Esophagus muscularis mucosa (tissue), 4 donors: ENCODE measurements around the gene TBPL1.

Experiments used
- EP300 ChIP-seq: sonication (generic); formaldehyde crosslinking; IDR thresholded peaks from one replicate; pipeline ENCODE4 v1.6.1; 2017; ENCODE audit warnings: antibody characterized with exemption
- POLR2A ChIP-seq: fragments of 450-650 bp; IDR thresholded peaks from one replicate; pipeline ENCODE4 v1.6.1; 2017; ENCODE audit warnings: antibody characterized with exemption, moderate library complexity, mild to moderate bottlenecking, low read depth
- POLR2AphosphoS5 ChIP-seq, 2 donors: sonication (generic); formaldehyde crosslinking; IDR thresholded peaks; one replicate each; pipeline ENCODE4 v1.6.1; 2017; ENCODE audit warnings: antibody characterized with exemption in 2 of 2
- TF ChIP-seq, protein P1 (sequence below), 3 experiments: fragments of 200-600 bp in 2 of 3; fragments of 450-650 bp in 1 of 3; sonication (generic) in 2 of 3; IDR thresholded peaks; one replicate each; pipeline ENCODE4 v1.5.1; 2017 to 2019; ENCODE audit warnings: antibody characterized with exemption in 3 of 3, mild to moderate bottlenecking in 2 of 3, moderate library complexity in 1 of 3

DNA sequence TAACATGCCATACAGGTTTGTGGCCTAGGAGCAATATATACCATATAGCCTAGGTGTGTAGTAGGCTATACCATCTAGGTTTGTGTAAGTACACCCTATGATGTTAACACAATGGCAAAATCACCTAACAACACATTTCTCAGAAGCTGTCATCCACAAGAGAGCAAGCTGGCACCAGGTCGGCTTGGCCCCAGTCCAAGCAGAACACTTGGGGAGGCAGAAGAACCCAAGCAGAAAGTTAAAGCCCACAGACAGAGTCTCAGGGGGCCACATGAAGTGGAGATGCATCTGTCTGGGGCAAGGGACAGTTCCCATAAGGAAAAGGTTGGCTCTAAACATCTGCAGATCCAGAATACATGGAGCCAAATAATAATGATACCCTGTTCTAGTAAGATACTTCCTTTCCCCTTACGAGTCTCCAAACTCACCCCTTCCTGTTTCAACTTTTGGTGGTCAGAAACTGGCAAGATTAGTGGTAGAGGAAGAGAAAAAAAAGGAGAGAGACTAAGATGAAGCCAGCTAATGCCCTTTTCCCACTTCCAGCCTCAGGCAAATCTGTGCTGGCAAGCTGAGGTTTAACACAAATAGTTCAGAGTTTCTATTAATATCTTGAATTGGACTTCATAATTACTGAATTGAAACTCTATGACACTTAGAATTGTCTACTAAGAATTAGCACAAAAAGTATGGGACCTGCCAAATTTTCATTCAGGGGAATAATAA, 34.7 kb upstream of the TBPL1 start:
- no peak for TF ChIP-seq POLR2AphosphoS5 (IDR thresholded peaks at IDR 0.05)
- TF ChIP-seq, protein P1, sequence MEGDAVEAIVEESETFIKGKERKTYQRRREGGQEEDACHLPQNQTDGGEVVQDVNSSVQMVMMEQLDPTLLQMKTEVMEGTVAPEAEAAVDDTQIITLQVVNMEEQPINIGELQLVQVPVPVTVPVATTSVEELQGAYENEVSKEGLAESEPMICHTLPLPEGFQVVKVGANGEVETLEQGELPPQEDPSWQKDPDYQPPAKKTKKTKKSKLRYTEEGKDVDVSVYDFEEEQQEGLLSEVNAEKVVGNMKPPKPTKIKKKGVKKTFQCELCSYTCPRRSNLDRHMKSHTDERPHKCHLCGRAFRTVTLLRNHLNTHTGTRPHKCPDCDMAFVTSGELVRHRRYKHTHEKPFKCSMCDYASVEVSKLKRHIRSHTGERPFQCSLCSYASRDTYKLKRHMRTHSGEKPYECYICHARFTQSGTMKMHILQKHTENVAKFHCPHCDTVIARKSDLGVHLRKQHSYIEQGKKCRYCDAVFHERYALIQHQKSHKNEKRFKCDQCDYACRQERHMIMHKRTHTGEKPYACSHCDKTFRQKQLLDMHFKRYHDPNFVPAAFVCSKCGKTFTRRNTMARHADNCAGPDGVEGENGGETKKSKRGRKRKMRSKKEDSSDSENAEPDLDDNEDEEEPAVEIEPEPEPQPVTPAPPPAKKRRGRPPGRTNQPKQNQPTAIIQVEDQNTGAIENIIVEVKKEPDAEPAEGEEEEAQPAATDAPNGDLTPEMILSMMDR (IDR thresholded peaks at IDR 0.05) = no peak
- no peak for TF ChIP-seq POLR2A
- TF ChIP-seq EP300 = no peak
